CD4-positive, alpha-beta T cell treated with Interferon alpha-2 for 1 hour (primary cell): ENCODE data around the gene COMMD4.
"Not testable (repeated sequence)": the region's sequence is repeated elsewhere in the genome, so short reads cannot be mapped to it uniquely, and the experiment has no call there.

ENCODE experiments used
- DNase-seq, 2 donors: peaks; one replicate each; pipeline ENCODE4 v3.0.0-alpha.2; 2020 to 2022

Gene COMMD4

GRCh38 chr15:75335705-75336355, at the start of gene COMMD4:
Gene COMMD4, plus strand, starts transcription at chr15:75336063. Its CDS starts 27 bp downstream, at chr15:75336090.
- DNase-seq = peak; percentile 58 to 79

GRCh38 chr15:75293660-75294059, 42.2 kb upstream of the COMMD4 start:
- DNase-seq = not testable (repeated sequence)

GRCh38 chr15:75298541-75299310, 37.1 kb upstream of the COMMD4 start:
- DNase-seq = not testable (repeated sequence)

DNA sequence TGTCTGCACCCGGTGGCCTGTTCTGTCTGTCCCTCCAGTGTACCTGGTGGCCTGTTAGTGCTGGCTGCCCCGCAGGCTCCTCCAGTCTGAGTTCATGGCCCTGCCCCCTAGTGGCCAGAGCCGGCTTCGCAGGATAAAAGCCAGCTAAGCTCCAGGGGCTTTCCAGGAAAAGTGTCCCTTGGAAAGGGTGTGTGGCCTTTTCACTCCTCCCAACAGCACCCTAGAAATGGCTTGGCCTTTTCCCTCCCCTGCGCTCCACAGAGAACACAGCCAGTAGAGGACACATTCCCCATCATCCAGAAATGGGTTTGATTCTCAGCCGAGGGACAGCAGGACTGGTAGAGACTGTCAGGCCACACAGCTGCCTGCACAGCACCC, 36.6 kb upstream of the COMMD4 start:
- DNase-seq = peak; percentile 49 to 64

- not testable (repeated sequence) for DNase-seq
Observed at GRCh38 chr15:75300026-75300425, 35.8 kb upstream of the COMMD4 start.

- DNase-seq = no peak
Observed at GRCh38 chr15:75302318-75302717, 33.5 kb upstream of the COMMD4 start.

DNA sequence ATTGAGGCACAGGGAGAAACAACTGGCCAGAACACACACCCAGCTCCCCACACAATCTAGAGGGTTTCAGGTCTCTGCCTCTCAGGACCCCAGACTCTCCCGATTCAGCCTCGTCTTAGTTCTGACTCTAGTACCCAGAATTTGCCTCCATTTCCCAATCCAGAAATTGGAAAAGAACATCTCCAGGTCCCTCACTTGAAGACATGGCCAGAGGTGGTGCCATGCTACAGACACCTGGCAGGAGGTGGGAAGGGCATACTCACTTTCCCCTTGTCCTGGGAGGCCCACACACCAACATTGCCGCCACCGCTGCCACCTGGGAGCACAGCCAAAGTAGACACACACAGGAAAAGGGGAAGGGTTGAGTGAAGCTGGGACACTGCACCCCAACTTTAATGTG, 33.1 kb upstream of the COMMD4 start:
- not testable (repeated sequence) for DNase-seq

GRCh38 chr15:75306188-75306587, 29.7 kb upstream of the COMMD4 start:
- no peak for DNase-seq

- peak in 1 of 2 donors; percentile 3 for DNase-seq
Observed at GRCh38 chr15:75307778-75308390, 28.0 kb upstream of the COMMD4 start.

DNA sequence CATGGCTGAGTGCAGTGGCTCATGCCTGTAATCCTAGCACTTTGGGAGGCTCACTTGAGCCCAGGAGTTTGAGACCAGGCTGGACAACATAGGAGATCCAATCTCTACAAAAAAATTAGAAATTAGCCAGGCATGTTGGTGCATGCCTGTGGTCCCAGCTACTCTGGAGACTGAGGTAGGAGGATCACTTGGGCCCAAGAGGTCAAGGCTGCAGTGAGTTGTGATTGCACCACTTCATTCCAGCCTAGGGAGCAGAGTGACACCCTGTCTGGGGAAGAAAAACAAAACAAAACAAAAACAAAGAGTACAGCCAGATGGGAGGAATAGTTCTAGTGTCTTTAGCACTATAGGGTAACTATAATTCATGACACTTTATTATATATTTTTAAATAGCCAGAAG, 26.2 kb upstream of the COMMD4 start:
- no peak for DNase-seq

- not testable (repeated sequence) for DNase-seq
Observed at GRCh38 chr15:75312548-75312947, 23.3 kb upstream of the COMMD4 start.

DNA sequence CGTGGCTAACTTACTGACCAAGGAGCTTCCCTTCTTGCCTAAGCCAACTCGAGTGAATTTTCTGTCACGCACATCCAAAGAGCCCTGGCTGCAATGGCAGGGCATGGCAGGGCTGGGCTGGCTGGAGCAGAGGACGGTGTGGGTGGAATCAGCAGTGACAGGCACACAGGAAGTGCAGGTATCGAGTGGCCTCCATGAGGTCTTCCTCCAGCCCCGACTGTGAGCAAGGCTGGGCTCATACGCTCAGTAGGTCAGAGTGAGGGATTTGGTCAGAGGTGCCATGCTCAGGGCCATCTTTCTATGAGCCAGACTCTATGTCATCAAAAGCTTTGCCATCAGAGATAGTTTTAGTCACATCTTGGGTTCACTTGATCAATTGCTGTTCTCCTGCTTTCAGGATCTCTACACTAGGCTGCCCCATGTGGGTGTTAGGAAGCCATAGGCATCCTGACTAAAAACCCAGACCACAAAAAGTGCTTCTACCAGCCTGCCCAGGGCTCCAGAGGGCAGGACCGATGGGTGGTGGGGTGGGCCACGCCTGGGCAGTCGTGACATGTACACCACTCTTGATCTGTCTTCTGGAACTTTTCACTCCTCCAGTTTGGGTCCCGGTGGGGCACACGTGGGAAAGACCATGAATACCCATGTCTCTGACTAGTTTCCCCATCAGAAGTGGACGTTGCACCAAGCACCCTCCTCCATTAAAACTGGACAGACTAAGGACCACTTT, 22.6 kb upstream of the COMMD4 start:
- no peak for DNase-seq

DNA sequence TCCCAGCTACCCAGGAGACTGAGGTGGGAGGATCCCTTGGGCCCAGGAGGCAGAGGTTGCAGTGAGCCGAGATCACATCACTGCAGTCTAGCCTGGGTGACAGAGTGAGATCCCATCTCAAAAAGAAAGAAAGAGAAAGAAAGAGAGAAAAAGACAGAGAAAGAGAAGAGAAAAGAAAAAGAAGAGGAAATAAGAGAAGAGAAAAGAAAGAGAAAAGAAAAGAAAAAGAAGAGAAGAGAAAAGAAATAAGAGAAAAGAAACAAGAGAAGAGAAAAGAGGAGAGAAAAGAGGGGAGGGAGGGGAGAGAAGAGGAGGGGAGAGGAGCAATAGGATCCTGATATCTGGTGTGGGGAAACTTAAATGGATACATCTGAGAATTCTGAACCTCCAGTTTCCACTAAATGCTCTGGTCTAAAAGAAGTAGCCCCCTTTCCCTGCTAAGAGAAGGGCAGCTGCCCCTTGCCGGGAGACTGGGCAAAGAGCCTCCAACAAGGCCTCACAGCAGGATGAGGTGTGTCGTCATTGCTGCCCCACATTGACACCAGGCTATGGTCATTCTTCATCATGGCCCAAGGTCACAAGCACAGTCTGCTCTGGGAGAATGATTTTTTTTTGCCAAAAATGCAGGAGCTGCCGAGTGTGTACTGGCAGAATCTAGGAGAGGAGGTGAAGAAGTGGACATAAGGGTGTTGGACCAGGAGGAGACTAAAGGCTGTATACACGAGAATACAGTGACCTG, 21.1 kb upstream of the COMMD4 start:
- DNase-seq = no peak

DNA sequence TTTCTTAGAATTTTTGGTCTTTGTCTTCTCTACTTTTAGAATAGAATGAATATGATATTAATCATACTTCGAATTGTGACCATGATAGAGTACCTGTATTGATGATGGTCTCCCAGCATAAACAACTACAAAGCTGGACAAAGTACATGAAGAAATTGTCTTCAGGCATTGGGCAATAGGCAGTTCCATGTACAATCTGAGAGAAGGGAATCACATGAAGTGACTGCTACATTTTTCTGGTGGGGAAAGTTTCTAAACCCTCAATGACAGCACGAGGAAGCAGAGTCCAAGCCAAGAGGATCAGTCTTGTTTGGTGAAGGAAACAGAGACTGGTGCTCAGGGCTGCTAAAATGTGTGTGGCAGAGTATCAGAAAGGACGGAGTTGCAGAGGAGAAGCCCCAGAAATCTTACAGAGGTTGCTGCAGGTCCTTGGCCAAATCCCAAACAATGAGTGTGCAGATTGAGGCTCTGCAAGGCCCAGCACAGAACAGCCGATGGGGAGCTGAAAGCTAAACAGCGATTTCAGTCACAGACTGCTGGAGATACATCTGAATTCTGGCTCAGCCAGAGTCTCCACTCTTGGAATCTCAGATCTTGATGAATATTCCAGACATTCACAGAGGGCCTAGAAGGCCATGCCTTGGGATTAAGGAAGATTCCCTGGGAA, 16.5 kb upstream of the COMMD4 start:
- DNase-seq = not testable (repeated sequence)

- DNase-seq = no peak
Observed at GRCh38 chr15:75321711-75322110, 14.2 kb upstream of the COMMD4 start.

GRCh38 chr15:75325922-75326321, 9.9 kb upstream of the COMMD4 start:
- DNase-seq = no peak

- DNase-seq = no peak
Observed at GRCh38 chr15:75327005-75327404, 8.9 kb upstream of the COMMD4 start.

- no peak for DNase-seq
Observed at GRCh38 chr15:75327491-75327890, 8.4 kb upstream of the COMMD4 start.

GRCh38 chr15:75328493-75329314, 7.2 kb upstream of the COMMD4 start:
- DNase-seq = no peak

DNA sequence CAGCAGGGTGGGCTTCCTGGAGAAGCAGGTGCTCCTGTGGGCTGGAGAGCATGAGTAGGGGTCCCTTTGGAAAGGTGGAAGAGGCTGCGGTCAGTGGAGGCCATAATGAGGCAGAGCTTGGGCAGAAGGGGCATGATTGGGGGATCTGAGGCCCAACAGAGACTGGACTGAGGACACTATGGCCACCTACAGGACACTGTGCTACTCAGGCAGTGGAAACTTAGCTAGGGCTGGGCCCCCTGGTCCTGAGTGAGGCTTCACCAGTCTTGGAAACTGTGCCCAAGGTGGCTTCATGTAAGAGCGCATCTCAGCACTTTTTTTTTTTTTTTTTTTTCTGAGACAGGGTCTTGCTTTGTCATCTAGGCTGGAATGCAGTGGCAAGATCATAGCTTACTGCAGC, 6.3 kb upstream of the COMMD4 start:
- DNase-seq = no peak

DNA sequence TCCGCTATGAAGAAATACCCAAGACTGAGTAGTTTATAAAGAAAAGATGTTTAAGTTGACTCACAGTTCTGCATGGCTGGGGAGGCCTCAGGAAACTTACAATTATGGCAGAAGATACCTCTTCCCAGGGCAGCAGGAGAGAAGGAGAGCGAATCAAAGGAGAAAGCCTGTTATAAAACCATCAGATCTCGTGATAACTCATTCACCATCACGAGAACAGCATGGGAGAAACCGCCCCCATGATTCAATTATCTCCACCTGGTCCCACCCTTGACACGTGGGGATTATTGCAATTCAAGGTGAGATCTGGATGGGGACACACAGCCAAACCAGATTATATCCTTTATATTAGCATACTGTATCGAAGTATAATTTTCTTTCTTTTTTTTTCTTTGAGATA, 3.8 kb upstream of the COMMD4 start:
- DNase-seq = not testable (repeated sequence)
